Esophagus squamous epithelium (tissue), 5 donors: ENCODE data around the gene TRMT2A. TPM values are rescaled to one million over a fixed set of nuclear protein-coding genes. Genes with fewer than 3 reads are reported as not detected.

Source experiments
- DNase-seq: peaks from one replicate; lab custom pipeline; 2025; lab: John Stamatoyannopoulos, UW
- H3K27ac ChIP-seq, 4 donors: fragments of 200-600 bp; sonication (generic); one replicate each; pipeline ENCODE4 v1.5.1; 2016 to 2019; ENCODE audit warnings: mild to moderate bottlenecking in 1 of 4
- H3K27me3 ChIP-seq, 4 donors: fragments of 200-600 bp; sonication (generic); 1 replicate in 3 of 4; 2 replicates in 1 of 4; pipeline versions ENCODE4 v1.5.1 to v1.6.0; 2017 to 2021; ENCODE audit warnings: antibody characterized with exemption in 1 of 4
- H3K36me3 ChIP-seq, 3 donors: fragments of 200-600 bp; sonication (generic); one replicate each; pipeline ENCODE4 v1.5.1; 2016 to 2019
- H3K4me1 ChIP-seq, 3 donors: fragments of 200-600 bp; sonication (generic); one replicate each; pipeline ENCODE4 v1.5.1; 2017 to 2019
- H3K4me3 ChIP-seq, 4 donors: fragments of 200-600 bp; sonication (generic); 1 replicate in 3 of 4; 2 replicates in 1 of 4; pipeline ENCODE4 v1.5.1; 2016 to 2019; ENCODE audit warnings: mild to moderate bottlenecking in 2 of 4, moderate library complexity in 1 of 4
- H3K9me3 ChIP-seq, 3 donors: fragments of 200-600 bp; sonication (generic); one replicate each; pipeline ENCODE4 v1.5.1; 2016 to 2019
- CTCF ChIP-seq, 6 experiments: fragments of 450-650 bp in 4 of 6; fragments of 200-600 bp in 2 of 6; sonication (generic) in 2 of 6; IDR thresholded peaks; one replicate each; pipeline ENCODE4 v1.5.1; 2016 to 2019; ENCODE audit warnings: antibody characterized with exemption in 6 of 6, mild to moderate bottlenecking in 4 of 6, moderate library complexity in 4 of 6
- POLR2A ChIP-seq, 4 donors: fragments of 450-650 bp; IDR thresholded peaks; one replicate each; pipeline ENCODE4 v1.6.1; 2017; ENCODE audit warnings: antibody characterized with exemption in 4 of 4, mild to moderate bottlenecking in 4 of 4, moderate library complexity in 3 of 4
- WGBS, 2 donors: methylation state at CpG; one replicate each; pipeline ENCODE4 v1.1.5; 2018; 5-methylcytosine and 5-hydroxymethylcytosine counted together
- intact Hi-C: fragments of 100-400 bp; cut with DNase I; formaldehyde crosslinking; loops from one replicate; pipeline ENCODE4 v1.15.0; 2022
- total RNA-seq, 4 donors: library from RNA; depleted of rRNA; stranded (reverse); fragments of >200 nt; gene quantifications; one replicate each; pipeline ENCODE4 v1.1.0, GENCODE V29; 2016
- donor health status: DM: yes; HTN: yes; CAD: no.

TRMT2A gene
- total RNA-seq, 4 donors from 2014 or later, result 30.9 to 58.6 (median 41.3) TPM

- 54 to 93% methylated on average over 4 to 6 of the region's 21 CpGs for WGBS, 2 donors
- no peak for DNase-seq
- no peaks in the 10 kb centered on the region for H3K9me3 ChIP-seq
- no peak overlapping the region for H3K27ac ChIP-seq
- no peak for TF ChIP-seq POLR2A (IDR thresholded peaks at IDR 0.05)
- no peak for TF ChIP-seq CTCF (IDR thresholded peaks at IDR 0.05)
- H3K36me3 ChIP-seq, result peaks cover 0 to 50% (median 0%) of the 10 kb centered on the region in 3 donors
- intact Hi-C loops, result no loop called here
- no peak overlapping the region for H3K4me3 ChIP-seq
- peaks cover 0 to 8% (median 0%) of the 10 kb centered on the region in 3 donors for H3K4me1 ChIP-seq
- H3K27me3 ChIP-seq, result no peaks in the 10 kb centered on the region
These were observed 28.8 kb upstream of the TRMT2A start for GRCh38 chr22:20145832-20146223.

- H3K9me3 ChIP-seq, result no peaks in the 10 kb centered on the region
- WGBS, 2 donors, result 91% methylated on average over 3 of the region's 22 CpGs; no CpG with 5 or more reads in 1 of the 2 donors
- H3K27ac ChIP-seq, result no peak overlapping the region
- no peak for DNase-seq
- H3K36me3 ChIP-seq, result peaks cover 0 to 55% (median 3%) of the 10 kb centered on the region in 3 donors
- H3K4me1 ChIP-seq, result peaks cover 0 to 8% (median 0%) of the 10 kb centered on the region in 3 donors
- intact Hi-C loops, result no loop called here
- H3K27me3 ChIP-seq, result no peaks in the 10 kb centered on the region
- TF ChIP-seq CTCF (IDR thresholded peaks at IDR 0.05) (no peak), POLR2A (IDR thresholded peaks at IDR 0.05) (no peak)
- H3K4me3 ChIP-seq, result no peak overlapping the region
These were observed 28.3 kb upstream of the TRMT2A start for GRCh38 chr22:20145206-20145831.

- no peak for DNase-seq
- no peaks in the 10 kb centered on the region for H3K9me3 ChIP-seq
- TF ChIP-seq CTCF (IDR thresholded peaks at IDR 0.05), result no peak
- intact Hi-C loops, result no loop called here
- H3K4me1 ChIP-seq, result peaks cover 0 to 8% (median 0%) of the 10 kb centered on the region in 3 donors
- H3K4me3 ChIP-seq, result no peak overlapping the region
- 40 to 73% methylated on average over 2 to 7 of the region's 19 CpGs for WGBS, 2 donors
- H3K27me3 ChIP-seq, result no peaks in the 10 kb centered on the region
- peaks cover 0 to 68% (median 4%) of the 10 kb centered on the region in 3 donors for H3K36me3 ChIP-seq
- H3K27ac ChIP-seq, result no peak overlapping the region
These were observed 27.0 kb upstream of the TRMT2A start for GRCh38 chr22:20143883-20144665.

- H3K27ac ChIP-seq, result no peak overlapping the region
- DNase-seq, result no peak
- WGBS, 2 donors, result 84 to 93% methylated on average over 6 to 18 of the region's 65 CpGs
- H3K4me3 ChIP-seq, result no peak overlapping the region
- peaks cover 0 to 70% (median 4%) of the 10 kb centered on the region in 3 donors for H3K36me3 ChIP-seq
- intact Hi-C loops, result no loop called here
- H3K9me3 ChIP-seq, result no peaks in the 10 kb centered on the region
- peaks cover 3 to 16% (median 4%) of the 10 kb centered on the region in 3 donors for H3K4me1 ChIP-seq
- no peaks in the 10 kb centered on the region for H3K27me3 ChIP-seq
- TF ChIP-seq POLR2A (IDR thresholded peaks at IDR 0.05), result no peak
- no peak for TF ChIP-seq CTCF (IDR thresholded peaks at IDR 0.05)
These were observed 25.9 kb upstream of the TRMT2A start for GRCh38 chr22:20142711-20143621.
